ENCODE results near the gene DMD. TPM values are rescaled to one million over a fixed set of nuclear protein-coding genes. Genes with fewer than 3 reads are reported as not detected.

The DMD gene
- total and polyA plus RNA-seq, 7 donors, result 2.5 to 260 (median 183) TPM

GRCh38 chrX:31178064-31178768, 2033.1 kb downstream of the DMD start:
- 82 to 83% methylated on average over 6 of the region's 6 CpGs for WGBS, 2 donors
- intact Hi-C loops (cut with DNase I), result no loop called here
- Histone ChIP-seq H3K9me3 (no peaks in the 10 kb centered on the region), H3K27ac (no peak overlapping the region), H3K27me3 (no peaks in the 10 kb centered on the region), H3K36me3 (peaks cover 0 to 7% (median 0%) of the 10 kb centered on the region in 4 donors), H3K4me1 (no peaks in the 10 kb centered on the region), H3K4me3 (no peak overlapping the region)
- TF ChIP-seq POLR2AphosphoS5 (IDR thresholded peaks at IDR 0.05), result no peak
- no peak for DNase-seq

GRCh38 chrX:31170792-31171191, 2040.6 kb downstream of the DMD start:
- TF ChIP-seq POLR2A (IDR thresholded peaks at IDR 0.05) (no peak), POLR2AphosphoS5 (IDR thresholded peaks at IDR 0.05) (no peak), CTCF (IDR thresholded peaks at IDR 0.05) (no peak), EP300 (IDR thresholded peaks at IDR 0.05) (no peak)
- Histone ChIP-seq H3K4me3 (no peak overlapping the region), H3K27me3 (no peaks in the 10 kb centered on the region), H3K27ac (no peak overlapping the region), H3K36me3 (peaks cover 0 to 7% (median 0%) of the 10 kb centered on the region in 4 donors), H3K9me3 (no peaks in the 10 kb centered on the region), H3K4me1 (no peaks in the 10 kb centered on the region)
- intact Hi-C loops (cut with DNase I), result no loop called here
- 74 to 88% methylated on average over 2 of the region's 2 CpGs for WGBS, 2 donors
- no peak for DNase-seq

GRCh38 chrX:31168551-31168950, 2042.8 kb downstream of the DMD start:
- Histone ChIP-seq H3K9me3 (no peaks in the 10 kb centered on the region), H3K27me3 (no peaks in the 10 kb centered on the region), H3K4me3 (no peak overlapping the region), H3K27ac (no peak overlapping the region), H3K4me1 (no peaks in the 10 kb centered on the region), H3K36me3 (peaks cover 0 to 7% (median 0%) of the 10 kb centered on the region in 4 donors)
- no peak for DNase-seq
- intact Hi-C loops (cut with DNase I), result no loop called here
- WGBS, 2 donors, result 84 to 99% methylated on average over 2 of the region's 2 CpGs
- TF ChIP-seq EP300 (IDR thresholded peaks at IDR 0.05), result no peak
- no peak for TF ChIP-seq POLR2AphosphoS5 (IDR thresholded peaks at IDR 0.05)
- TF ChIP-seq CTCF (IDR thresholded peaks at IDR 0.05), result no peak
- no peak for TF ChIP-seq POLR2A (IDR thresholded peaks at IDR 0.05)

- intact Hi-C loops (cut with DNase I), result no loop called here
- DNase-seq, result no peak
- no peaks in the 10 kb centered on the region for H3K27me3 ChIP-seq
- WGBS, 2 donors, result 85 to 96% methylated on average over 5 of the region's 5 CpGs
- H3K27ac ChIP-seq, result no peak overlapping the region
- H3K4me3 ChIP-seq, result no peak overlapping the region
- no peaks in the 10 kb centered on the region for H3K4me1 ChIP-seq
- peaks cover 0 to 7% (median 0%) of the 10 kb centered on the region in 4 donors for H3K36me3 ChIP-seq
- H3K9me3 ChIP-seq, result no peaks in the 10 kb centered on the region
- no peak for TF ChIP-seq POLR2A (IDR thresholded peaks at IDR 0.05)
- no peak for TF ChIP-seq POLR2AphosphoS5 (IDR thresholded peaks at IDR 0.05)
- TF ChIP-seq EP300 (IDR thresholded peaks at IDR 0.05), result no peak
- TF ChIP-seq CTCF (IDR thresholded peaks at IDR 0.05), result no peak
Observed at GRCh38 chrX:31166832-31167231, 2044.5 kb downstream of the DMD start.

GRCh38 chrX:31166416-31166815, 2044.9 kb downstream of the DMD start:
- Histone ChIP-seq H3K9me3 (no peaks in the 10 kb centered on the region), H3K36me3 (peaks cover 0 to 7% (median 0%) of the 10 kb centered on the region in 4 donors), H3K4me1 (no peaks in the 10 kb centered on the region), H3K27me3 (no peaks in the 10 kb centered on the region), H3K4me3 (no peak overlapping the region), H3K27ac (no peak overlapping the region)
- WGBS, 2 donors, result 94 to 96% methylated on average over 5 of the region's 5 CpGs
- DNase-seq, result no peak
- intact Hi-C loops (cut with DNase I), result no loop called here
- TF ChIP-seq CTCF (IDR thresholded peaks at IDR 0.05) (no peak), EP300 (IDR thresholded peaks at IDR 0.05) (no peak), POLR2A (IDR thresholded peaks at IDR 0.05) (no peak)

Data from sigmoid colon (tissue), 7 donors.